ENCODE measurements around the gene TRIM41.

GRCh38 chr5:181236471-181236870, 13.4 kb downstream of the TRIM41 start:
- TF ChIP-seq CTCF (conservative IDR thresholded peaks at IDR 0.05; ENCODE audit: low read depth, low read length) (no peak), EZH2 (IDR thresholded peaks at IDR 0.05; ENCODE audit: low read length, unreplicated experiment) (no peak)

Measured in PC-3 (cell line).